Measurements from ENCODE around the gene PRKG1. TPM values are rescaled to one million over a fixed set of nuclear protein-coding genes. Genes with fewer than 3 reads are reported as not detected.

The PRKG1 gene
- total and polyA plus RNA-seq, 2 of the 8 experiments (the other 6 are each of a cell fraction or from before 2014, with no cell fraction given) = 4.2 to 15.2 TPM

GRCh38 chr10:51139176-51139575 lies 64.9 kb downstream of the PRKG1 start:
- H3K23ac ChIP-seq (ENCODE audit: insufficient read length) = no peak overlapping the region
- H3K14ac ChIP-seq (ENCODE audit: insufficient read length) = no peak overlapping the region
- H2BK12ac ChIP-seq (ENCODE audit: low read depth, low read length) = no peak overlapping the region
- H3K18ac ChIP-seq (ENCODE audit: extremely low read depth, low read length) = no peak overlapping the region
- H3K9me3 ChIP-seq (ENCODE audit: insufficient read depth in 2 of 2, low read depth in 1 of 2, low read length in 1 of 2) = no peaks in the 10 kb centered on the region
- no peak overlapping the region for H2BK15ac ChIP-seq (ENCODE audit: low read length)
- no peak overlapping the region for H2AK5ac ChIP-seq (ENCODE audit: low read depth, low read length)
- no peak overlapping the region for H4K8ac ChIP-seq (ENCODE audit: extremely low read depth, insufficient read depth, low read length)
- 91% methylated on average over 1 of the region's 1 CpG; no CpG with 5 or more reads in 1 of the 2 experiments for WGBS, 2 experiments (ENCODE audit: extremely low coverage in 1 of 2, insufficient coverage in 1 of 2, insufficient read length in 1 of 2, insufficient replicate concordance in 2 of 2, low coverage in 1 of 2, low lambda C conversion rate in 2 of 2, missing lambda C conversion rate in 1 of 2)
- H2BK5ac ChIP-seq (ENCODE audit: low read depth, low read length) = no peak overlapping the region
- no peak overlapping the region for H3K4me2 ChIP-seq (ENCODE audit: insufficient read depth in 1 of 2, low read depth in 2 of 2, low read length in 2 of 2)
- peaks cover 0 to 5% (median 0%) of the 10 kb centered on the region in 4 experiments; a peak in 2 of 7 replicates for H3K4me1 ChIP-seq (replicated peaks in 1 of 4; ENCODE audit: control insufficient read depth in 3 of 4, insufficient read depth in 4 of 4, low read length in 3 of 4)
- H2AFZ ChIP-seq (ENCODE audit: low read length) = no peak overlapping the region
- H2BK20ac ChIP-seq (ENCODE audit: low read length) = no peak overlapping the region
- no peaks in the 10 kb centered on the region for H3K79me2 ChIP-seq (ENCODE audit: control insufficient read depth in 1 of 2, insufficient read depth in 2 of 2, low read length in 2 of 2)
- no peak for DNase-seq (ENCODE audit: low read depth in 1 of 2, low spot score in 2 of 2)
- H2BK120ac ChIP-seq (replicated peaks; ENCODE audit: low read depth, low read length) = no peak overlapping the region
- H4K5ac ChIP-seq (ENCODE audit: insufficient read length, low read depth, low read length) = no peak overlapping the region
- H3K23me2 ChIP-seq (ENCODE audit: low read depth, low read length) = no peaks in the 10 kb centered on the region; the same call in 1 of the 2 replicates
- no peaks in the 10 kb centered on the region for H3K27me3 ChIP-seq (replicated peaks in 1 of 4; ENCODE audit: control insufficient read depth in 3 of 4, extremely low read depth in 1 of 4, insufficient read depth in 3 of 4, low read length in 3 of 4)
- ChIA-PET POLR2A (ENCODE audit: partially characterized antibody) (interaction anchor here (2.1 kb wide), 1 partner anchor 11 kb away, joined by 4 read pairs; no protein-coding TSS in a partner anchor), CTCF (ENCODE audit: partially characterized antibody) (no interaction called here)
- no peaks in the 10 kb centered on the region for H3K36me3 ChIP-seq (ENCODE audit: control insufficient read depth in 2 of 4, insufficient read depth in 4 of 4, low read length in 3 of 4)
- no peaks in the 10 kb centered on the region for H3K79me1 ChIP-seq (ENCODE audit: low read depth, low read length)
- H4K91ac ChIP-seq (replicated peaks; ENCODE audit: insufficient read length, low read length) = no peak overlapping the region
- no peak overlapping the region for H3K4me3 ChIP-seq (ENCODE audit: extremely low read depth in 1 of 4, insufficient read depth in 2 of 4, low read depth in 3 of 4, low read length in 4 of 4)
- H3K4ac ChIP-seq (replicated peaks; ENCODE audit: insufficient read length, low read depth, low read length) = no peak overlapping the region
- H3K27ac ChIP-seq (ENCODE audit: low read depth, low read length) = no peak overlapping the region
- H3K56ac ChIP-seq (replicated peaks; ENCODE audit: insufficient read length, low read depth, low read length) = no peak overlapping the region
- no peak for FAIRE-seq
- H3K9ac ChIP-seq (replicated peaks in 1 of 4; ENCODE audit: extremely low read depth in 1 of 4, low read depth in 3 of 4, low read length in 3 of 4) = no peak overlapping the region
- no peaks in the 10 kb centered on the region for H4K20me1 ChIP-seq (replicated peaks in 1 of 2; ENCODE audit: control insufficient read depth in 1 of 2, insufficient read depth in 2 of 2, low read length in 2 of 2)
- TF ChIP-seq NANOG (IDR thresholded peaks at IDR 0.05; ENCODE audit: insufficient read depth, low read depth, low read length, poor library complexity, severe bottlenecking) (no peak), KDM1A (IDR thresholded peaks at IDR 0.05; ENCODE audit: borderline replicate concordance, low read length) (no peak), ATF3 (IDR thresholded peaks at IDR 0.05; ENCODE audit: insufficient read depth, low read depth, low read length) (no peak), FOSL1 (IDR thresholded peaks at IDR 0.05; ENCODE audit: insufficient read depth, low read depth, low read length) (no peak), TAF1 (IDR thresholded peaks at IDR 0.05; ENCODE audit: low read depth, low read length) (no peak), CTCF (IDR thresholded peaks at IDR 0.05; ENCODE audit: control extremely low read depth in 1 of 3, insufficient read depth in 1 of 3, low read depth in 1 of 3, low read length in 3 of 3) (no peak), CREB1 (IDR thresholded peaks at IDR 0.05) (no peak), EZH2 (IDR thresholded peaks at IDR 0.05; ENCODE audit: low read depth, low read length, severe bottlenecking) (no peak), KDM4A (IDR thresholded peaks at IDR 0.05; ENCODE audit: low read depth, low read length, severe bottlenecking) (no peak), TCF12 (IDR thresholded peaks at IDR 0.05; ENCODE audit: low read depth, low read length) (no peak), SIX5 (IDR thresholded peaks at IDR 0.05; ENCODE audit: low read depth, low read length) (no peak)

Measured in H1 (cell line).